GM12801 (cell line): ENCODE measurements around the gene HHLA2.

Experiments
- CTCF ChIP-seq: IDR thresholded peaks from one replicate; pipeline ENCODE4 v1.5.1; 2011; ENCODE audit warnings: control low read depth; ENCODE audit not compliant: insufficient read length; ENCODE audit errors: extremely low read depth

The HHLA2 gene

GRCh38 chr3:108296239-108296638 lies at the start of gene HHLA2:
TSS of gene HHLA2 (plus strand) at chr3:108296548. CDS start at chr3:108351814, 55,266 bp downstream.
- TF ChIP-seq CTCF: no peak

- TF ChIP-seq CTCF: no peak
Observed at GRCh38 chr3:108250626-108251025, 45.7 kb upstream of the HHLA2 start.

- no peak for TF ChIP-seq CTCF
Observed at GRCh38 chr3:108251265-108251664, 45.1 kb upstream of the HHLA2 start.

- TF ChIP-seq CTCF: no peak
Observed at GRCh38 chr3:108251844-108252243, 44.5 kb upstream of the HHLA2 start.

GRCh38 chr3:108255131-108255530 lies 41.2 kb upstream of the HHLA2 start:
- TF ChIP-seq CTCF: no peak

- no peak for TF ChIP-seq CTCF
Observed at GRCh38 chr3:108271626-108272025, 24.7 kb upstream of the HHLA2 start.

- no peak for TF ChIP-seq CTCF
Observed at GRCh38 chr3:108280476-108280875, 15.9 kb upstream of the HHLA2 start.

GRCh38 chr3:108281670-108282069 lies 14.7 kb upstream of the HHLA2 start:
- no peak for TF ChIP-seq CTCF
